Spleen (tissue), 11 donors: ENCODE results near the gene CLPX. TPM values are rescaled to one million over a fixed set of nuclear protein-coding genes. Genes with fewer than 3 reads are reported as not detected.

ENCODE experiments used
- DNase-seq: peaks from one replicate; pipeline ENCODE4 v3.0.0-alpha.2; 2020
- H3K27ac ChIP-seq, 8 donors: fragments of 200-600 bp; sonication (generic) in 7 of 8; 1 replicate in 4 of 8; 2 replicates in 4 of 8; pipeline versions ENCODE4 v1.5.0 to v1.8.0; 2016 to 2021; ENCODE audit warnings: inconsistent platforms in 4 of 8, mild to moderate bottlenecking in 4 of 8, moderate library complexity in 1 of 8
- H3K27me3 ChIP-seq, 7 donors: fragments of 200-600 bp; sonication (generic) in 6 of 7; replicated peaks in 1 of 7; 1 replicate in 4 of 7; 2 replicates in 3 of 7; pipeline versions ENCODE4 v1.5.0 to v1.8.0; 2016 to 2021; ENCODE audit warnings: inconsistent platforms in 3 of 7, mild to moderate bottlenecking in 1 of 7
- H3K36me3 ChIP-seq, 6 donors: fragments of 200-600 bp; sonication (generic) in 5 of 6; 1 replicate in 4 of 6; 2 replicates in 2 of 6; pipeline versions ENCODE4 v1.5.0 to v1.8.0; 2016 to 2021; ENCODE audit warnings: inconsistent platforms in 2 of 6
- H3K4me1 ChIP-seq, 6 donors: fragments of 200-600 bp; sonication (generic) in 5 of 6; 1 replicate in 3 of 6; 2 replicates in 3 of 6; pipeline versions ENCODE4 v1.5.0 to v1.8.0; 2016 to 2021; ENCODE audit warnings: inconsistent platforms in 3 of 6
- H3K4me3 ChIP-seq, 8 donors: fragments of 200-600 bp; sonication (generic) in 7 of 8; 1 replicate in 4 of 8; 2 replicates in 4 of 8; pipeline versions ENCODE4 v1.5.0 to v1.8.0; 2016 to 2021; ENCODE audit warnings: inconsistent platforms in 4 of 8, mild to moderate bottlenecking in 4 of 8, moderate library complexity in 2 of 8
- H3K9me3 ChIP-seq, 8 donors: fragments of 200-600 bp; sonication (generic) in 7 of 8; 1 replicate in 4 of 8; 2 replicates in 4 of 8; pipeline versions ENCODE4 v1.5.0 to v1.8.0; 2016 to 2021; ENCODE audit warnings: inconsistent platforms in 4 of 8
- POLR2A ChIP-seq, 3 donors: fragments of 450-650 bp; IDR thresholded peaks; one replicate each; pipeline ENCODE4 v1.5.1; 2017; ENCODE audit warnings: antibody characterized with exemption in 3 of 3, mild to moderate bottlenecking in 1 of 3
- POLR2AphosphoS5 ChIP-seq, 3 donors: sonication (generic); formaldehyde crosslinking; IDR thresholded peaks; one replicate each; pipeline ENCODE4 v1.5.1; 2017; ENCODE audit warnings: antibody characterized with exemption in 3 of 3
- WGBS, 5 donors: extraction: QIAGEN DNeasy Blood & Tissue Kit in 3 of 5; methylation state at CpG; one replicate each; pipeline versions ENCODE4 v1.1.5 to v1.1.7; 2013 to 2018; 5-methylcytosine and 5-hydroxymethylcytosine counted together
- intact Hi-C: fragments of 100-400 bp; cut with DNase I; formaldehyde crosslinking; loops from one replicate; pipeline ENCODE4 v1.15.0; 2023; ENCODE audit warnings: low total_unique reads
- polyA plus RNA-seq, 3 donors: library from polyadenylated mRNA; stranded (reverse); fragments of 200-250 nt; gene quantifications; one replicate each; pipeline ENCODE4 v1.2.1, GENCODE V29; 2013
- small RNA-seq, 4 donors: library from RNA; depleted of rRNA; stranded (forward); fragments of <200 nt; gene quantifications; one replicate each; pipeline ENCODE3, GENCODE V24; 2016
- total RNA-seq, 7 donors: library from RNA; depleted of rRNA in 3 of 7; stranded (reverse); fragments of >200 nt in 3 of 7; fragmentation: NEBNext Ultra II Directional in 4 of 7; extraction: Animal tissue kit (Norgen Biotek cat#: 25700) in 4 of 7; gene quantifications; one replicate each; pipeline versions ENCODE4 v1.1.0 to v1.2.1, GENCODE V29; 2016 to 2021
- TF ChIP-seq, protein P1 (sequence below), 11 experiments: fragments of 200-600 bp in 7 of 11; fragments of 450-650 bp in 4 of 11; sonication (generic) in 4 of 11; IDR thresholded peaks in 8 of 11; conservative IDR thresholded peaks in 3 of 11; 1 replicate in 7 of 11; 2 replicates in 4 of 11; pipeline versions ENCODE4 v1.4.0 to v1.8.0; 2016 to 2021; ENCODE audit warnings: antibody characterized with exemption in 11 of 11, inconsistent platforms in 4 of 11, mild to moderate bottlenecking in 1 of 11
- donor health status: healthy with polysubstance abuse.
- donor health status: DM: no; HTN: no; CAD: no; lungs with moderate emphysema.
- donor health status: DM: no; HTN: no; CAD: no.
- donor health status: Bipolar disorder and iron deficiency.
- donor health status: healthy.
- donor health status: DM: no; HTN: no; CAD: no.
- donor health status: DM: yes; HTN: yes; CAD: no.

CLPX gene
- total and polyA plus RNA-seq, 10 donors = 9.5 to 58.3 (median 50.2) TPM

DNA sequence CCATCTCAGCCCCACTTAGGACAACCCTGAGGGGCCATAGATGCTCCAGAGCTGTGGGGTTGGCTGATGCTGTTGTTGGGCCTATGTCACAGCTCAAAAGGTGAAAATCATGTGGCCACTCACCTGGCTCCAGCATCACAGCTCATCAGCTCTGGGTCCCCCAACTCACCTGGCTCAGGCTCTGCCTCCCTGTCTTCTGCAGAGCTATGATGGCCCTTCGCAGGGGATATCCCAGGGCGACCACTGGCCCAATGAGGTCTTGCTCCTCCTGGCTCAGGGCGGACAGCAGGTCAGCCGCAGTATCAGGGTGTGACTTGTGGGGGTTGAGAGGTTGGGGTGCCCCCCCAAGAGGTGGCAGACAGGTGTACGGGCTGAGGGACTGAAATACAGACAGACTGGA, 85.8 kb downstream of the CLPX start:
- WGBS, 5 donors = 93 to 100% (median 96%) methylated on average over 3 to 5 of the region's 5 CpGs
- Histone ChIP-seq H3K36me3 (peaks cover 3 to 89% (median 37%) of the 10 kb centered on the region in 6 donors), H3K9me3 (no peaks in the 10 kb centered on the region), H3K27me3 (no peaks in the 10 kb centered on the region), H3K4me1 (peaks cover 0 to 9% (median 1%) of the 10 kb centered on the region in 6 donors), H3K27ac (no peak overlapping the region), H3K4me3 (no peak overlapping the region)
- intact Hi-C loops = no loop called here
- TF ChIP-seq POLR2A (IDR thresholded peaks at IDR 0.05) = no peak
- TF ChIP-seq, protein P1, sequence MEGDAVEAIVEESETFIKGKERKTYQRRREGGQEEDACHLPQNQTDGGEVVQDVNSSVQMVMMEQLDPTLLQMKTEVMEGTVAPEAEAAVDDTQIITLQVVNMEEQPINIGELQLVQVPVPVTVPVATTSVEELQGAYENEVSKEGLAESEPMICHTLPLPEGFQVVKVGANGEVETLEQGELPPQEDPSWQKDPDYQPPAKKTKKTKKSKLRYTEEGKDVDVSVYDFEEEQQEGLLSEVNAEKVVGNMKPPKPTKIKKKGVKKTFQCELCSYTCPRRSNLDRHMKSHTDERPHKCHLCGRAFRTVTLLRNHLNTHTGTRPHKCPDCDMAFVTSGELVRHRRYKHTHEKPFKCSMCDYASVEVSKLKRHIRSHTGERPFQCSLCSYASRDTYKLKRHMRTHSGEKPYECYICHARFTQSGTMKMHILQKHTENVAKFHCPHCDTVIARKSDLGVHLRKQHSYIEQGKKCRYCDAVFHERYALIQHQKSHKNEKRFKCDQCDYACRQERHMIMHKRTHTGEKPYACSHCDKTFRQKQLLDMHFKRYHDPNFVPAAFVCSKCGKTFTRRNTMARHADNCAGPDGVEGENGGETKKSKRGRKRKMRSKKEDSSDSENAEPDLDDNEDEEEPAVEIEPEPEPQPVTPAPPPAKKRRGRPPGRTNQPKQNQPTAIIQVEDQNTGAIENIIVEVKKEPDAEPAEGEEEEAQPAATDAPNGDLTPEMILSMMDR (IDR thresholded peaks at IDR 0.05 in 8 of 11, conservative IDR thresholded peaks at IDR 0.05 in 3 of 11) = no peak
- no peak for TF ChIP-seq POLR2AphosphoS5 (IDR thresholded peaks at IDR 0.05)
- no peak for DNase-seq

Small RNAs within 50 kb of the gene (small RNA-seq; reads per million reads assigned to genes)
- 0 reads per million in 4 donors for gene AC013553.1
- gene AC068213.1 = 0 reads per million in 4 donors
- 0 reads per million in 4 donors for gene RNU6-686P

Other genes starting within 250 kb of the CLPX start
- 100 to 1,000 TPM in 1 of 7 donors, 10 to 100 TPM in 6; 78.1 to 101 (median 82.2) TPM for gene SPG21, start 195.4 kb downstream of the CLPX start, total RNA-seq
- 10 to 100 TPM; 48.9 to 63.7 (median 61.9) TPM for gene SPG21, start 195.4 kb downstream of the CLPX start, polyA plus RNA-seq
- gene MTFMT, start 155.7 kb downstream of the CLPX start, total RNA-seq = 10 to 100 TPM; 10.8 to 27.5 (median 14.8) TPM
- gene MTFMT, start 155.7 kb downstream of the CLPX start, polyA plus RNA-seq = 1 to 10 TPM; 3.7 to 8.3 (median 5.7) TPM
- gene SLC51B, start 140.0 kb downstream of the CLPX start, total RNA-seq = not detected
- gene SLC51B, start 140.0 kb downstream of the CLPX start, polyA plus RNA-seq = under 1 TPM in 1 of 3 donors, not detected in 2; 0.09 TPM
- 10 to 100 TPM in 2 of 7 donors, 1 to 10 TPM in 5; 8.3 to 38.5 (median 9.4) TPM for gene RASL12, start 117.4 kb downstream of the CLPX start, total RNA-seq
- gene RASL12, start 117.4 kb downstream of the CLPX start, polyA plus RNA-seq = 1 to 10 TPM; 2.7 to 6.5 (median 6.1) TPM
- gene KBTBD13, start 108.6 kb downstream of the CLPX start, total RNA-seq = not detected
- gene KBTBD13, start 108.6 kb downstream of the CLPX start, polyA plus RNA-seq = not detected
- 10 to 100 TPM in 3 of 7 donors, 1 to 10 TPM in 4; 4.8 to 11.2 (median 7.9) TPM for gene UBAP1L, start 70.1 kb downstream of the CLPX start, total RNA-seq
- 1 to 10 TPM; 2.5 to 8.4 (median 6.0) TPM for gene UBAP1L, start 70.1 kb downstream of the CLPX start, polyA plus RNA-seq
- gene PDCD7, start 51.5 kb downstream of the CLPX start, total RNA-seq = 10 to 100 TPM; 21.3 to 27.3 (median 25.1) TPM
- gene PDCD7, start 51.5 kb downstream of the CLPX start, polyA plus RNA-seq = 10 to 100 TPM in 2 of 3 donors, 1 to 10 TPM in 1; 9.8 to 16.1 (median 13.0) TPM
- gene CILP, start 26.1 kb upstream of the CLPX start, total RNA-seq = under 1 TPM; 0.19 to 0.85 (median 0.34) TPM
- gene CILP, start 26.1 kb upstream of the CLPX start, polyA plus RNA-seq = 1 to 10 TPM in 1 of 3 donors, under 1 TPM in 2; 0.41 to 3.1 (median 0.45) TPM
- 10 to 100 TPM in 4 of 7 donors, 1 to 10 TPM in 3; 8.7 to 11.3 (median 10.2) TPM for gene PARP16, start 101.5 kb upstream of the CLPX start, total RNA-seq
- gene PARP16, start 101.5 kb upstream of the CLPX start, polyA plus RNA-seq = 1 to 10 TPM; 6.4 to 7.9 (median 6.7) TPM
- gene RNU5A-1, start 110.7 kb upstream of the CLPX start, total RNA-seq = not detected
- gene RNU5A-1, start 110.7 kb upstream of the CLPX start, polyA plus RNA-seq = not detected
- 10 to 100 TPM in 4 of 7 donors, not detected in 3; 24.2 to 62.3 (median 32.6) TPM for gene RNU5B-1, start 119.3 kb upstream of the CLPX start, total RNA-seq
- gene RNU5B-1, start 119.3 kb upstream of the CLPX start, polyA plus RNA-seq = not detected
- gene IGDCC3, start 192.7 kb upstream of the CLPX start, total RNA-seq = under 1 TPM in 1 of 7 donors, not detected in 6; 0.34 TPM
- under 1 TPM in 2 of 3 donors, not detected in 1; 0.03 TPM for gene IGDCC3, start 192.7 kb upstream of the CLPX start, polyA plus RNA-seq
- 1 to 10 TPM in 2 of 7 donors, under 1 TPM in 5; 0.13 to 2.8 (median 0.75) TPM for gene IGDCC4, start 237.6 kb upstream of the CLPX start, total RNA-seq
- 1 to 10 TPM in 2 of 3 donors, under 1 TPM in 1; 0.58 to 1.2 (median 1.0) TPM for gene IGDCC4, start 237.6 kb upstream of the CLPX start, polyA plus RNA-seq